Superior temporal gyrus (tissue), 1 donor: ENCODE measurements around the gene IL17RA.

Source experiments
- DNase-seq: peaks from one replicate; pipeline ENCODE4 v3.0.0-alpha.2; 2016; ENCODE audit errors: extremely low spot score

IL17RA gene

DNA sequence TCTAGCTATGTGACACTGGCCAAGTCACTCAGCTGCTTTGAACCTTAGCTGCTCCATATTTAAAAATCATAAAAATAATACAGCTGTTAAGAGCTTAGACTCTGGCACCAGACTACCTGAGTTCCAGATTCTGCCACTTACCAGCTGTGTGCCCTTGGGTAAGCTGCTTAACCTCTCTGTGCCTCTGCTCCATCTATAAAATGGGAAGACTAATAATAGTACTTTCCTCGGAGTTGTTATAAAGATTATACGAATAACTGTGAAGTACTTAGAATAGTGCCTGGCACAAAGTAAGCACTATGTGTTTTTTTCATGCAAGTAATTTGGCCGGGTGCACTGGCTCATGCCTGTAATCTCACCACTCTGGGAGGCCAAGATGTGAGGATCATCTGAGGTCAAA, 72.9 kb downstream of the IL17RA start:
- DNase-seq = no peak

- no peak for DNase-seq
Measured at GRCh38 chr22:17158176-17158567, 73.4 kb downstream of the IL17RA start.

GRCh38 chr22:17158568-17159503, 74.0 kb downstream of the IL17RA start, which contains the start of gene HDHD5:
TSS of gene HDHD5 (minus strand) at chr22:17159277. CDS start at chr22:17159251, 26 bp downstream.
- DNase-seq = peak; percentile 89

DNA sequence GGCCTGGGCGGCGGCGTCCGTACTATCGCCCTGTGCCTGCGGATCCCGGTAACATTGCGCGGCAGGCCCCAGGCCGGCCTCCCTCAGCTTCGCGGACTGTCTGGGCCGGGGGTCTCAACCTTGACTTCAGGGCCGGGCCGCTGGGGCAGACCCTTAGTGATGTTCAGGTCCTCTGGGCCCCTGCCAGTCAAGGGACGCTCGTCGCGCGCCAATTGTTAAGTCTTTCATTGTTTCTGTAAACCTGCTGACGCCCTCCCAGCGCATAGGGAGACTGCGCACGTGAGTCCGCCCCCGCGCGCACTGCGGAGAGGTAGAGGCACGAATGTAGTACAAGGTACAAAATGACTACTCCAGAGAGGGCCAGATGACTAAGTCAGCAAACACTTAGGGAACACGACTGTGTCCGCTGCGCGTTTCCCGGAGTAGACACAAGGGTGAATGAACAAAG, 74.7 kb downstream of the IL17RA start:
- peak; percentile 67 for DNase-seq

GRCh38 chr22:17161991-17162390, 77.2 kb downstream of the IL17RA start:
- no peak for DNase-seq

DNA sequence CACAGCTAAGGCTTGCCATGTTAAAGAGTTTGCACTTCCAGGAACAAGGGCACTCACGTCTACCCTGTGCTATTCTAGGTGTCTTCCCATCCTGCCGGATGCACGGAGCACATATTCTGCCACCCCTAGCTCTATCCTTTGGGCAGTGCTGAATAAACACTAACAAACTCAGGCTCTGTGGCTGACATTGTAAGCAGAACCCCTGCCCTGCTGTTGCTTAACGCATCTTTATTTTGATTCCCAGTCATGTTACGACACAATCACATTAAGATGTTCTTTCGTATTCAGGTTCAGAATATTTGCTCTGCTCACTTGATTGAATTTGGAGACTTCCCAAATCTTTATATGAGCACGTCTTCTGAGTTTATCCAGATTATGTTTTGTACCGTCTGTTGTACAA, 77.9 kb downstream of the IL17RA start:
- DNase-seq = no peak

- DNase-seq = no peak
Measured at GRCh38 chr22:17164392-17165024, 79.7 kb downstream of the IL17RA start.
